H54 (cell line): ENCODE data around the gene PSTPIP1.

Source experiments
- DNase-seq: peaks from one replicate; pipeline ENCODE4 v3.0.0; 2011; ENCODE audit warnings: low spot score, mixed read lengths; ENCODE audit not compliant: insufficient read length
- FAIRE-seq: peaks from 3 replicates; lab custom pipeline; 2011; peaks lifted over from hg19 to GRCh38; lab: Jason Lieb, UNC
- POLR2A ChIP-seq: IDR thresholded peaks from 2 replicates; pipeline ENCODE4 v1.6.1; 2011; ENCODE audit warnings: low read depth, mild to moderate bottlenecking, low read length

The PSTPIP1 gene

DNA sequence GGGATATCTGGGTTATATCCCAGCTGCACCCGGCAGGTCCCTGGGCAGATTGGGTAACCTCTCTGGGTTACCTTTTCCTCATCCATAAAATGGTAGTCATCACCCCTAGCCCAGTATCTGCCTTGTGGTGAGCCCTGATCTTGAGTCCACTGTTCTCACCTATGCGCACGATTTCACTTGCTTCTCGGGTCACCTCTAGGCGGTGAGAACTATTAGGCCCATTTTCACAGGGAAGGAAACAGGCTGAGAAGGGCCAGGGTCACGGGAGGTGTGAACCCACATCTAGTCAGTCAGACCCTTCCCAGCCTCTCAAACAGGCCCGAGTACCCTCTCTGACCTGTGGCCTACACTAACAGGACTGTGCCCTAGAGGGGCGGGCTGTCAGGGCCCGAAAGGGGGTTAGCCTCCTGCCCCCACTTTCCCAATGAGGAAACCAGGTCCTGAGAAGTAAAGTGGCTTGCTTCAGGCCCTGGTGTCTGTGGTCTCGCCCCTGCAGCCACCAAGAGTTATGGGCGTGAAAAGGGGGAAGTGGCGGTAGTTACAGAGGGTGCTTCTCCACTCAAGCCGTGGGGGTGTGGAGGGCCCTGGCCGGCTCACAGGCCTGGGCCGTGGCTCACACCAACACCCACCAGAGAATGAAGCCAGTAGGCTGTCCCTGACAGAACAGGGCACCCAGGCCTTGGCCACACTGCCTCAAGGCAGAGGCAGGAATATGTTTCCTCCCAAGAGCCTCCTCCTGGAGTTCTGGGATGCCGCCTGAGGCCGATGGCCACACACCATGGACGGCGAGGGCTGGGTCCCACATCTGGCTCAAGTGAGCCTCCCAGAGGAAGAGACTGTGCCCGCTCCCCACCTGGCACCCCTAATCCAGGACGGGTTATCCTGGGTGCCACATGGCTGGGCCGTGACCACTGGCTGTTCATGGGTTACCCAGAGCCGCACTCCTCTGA is 19.5 kb downstream of the PSTPIP1 start:
- TF ChIP-seq POLR2A = no peak
- FAIRE-seq (no peak), DNase-seq (no peak)

GRCh38 chr15:77015646-77016320 is 20.9 kb downstream of the PSTPIP1 start:
- FAIRE-seq = no peak
- no peak for TF ChIP-seq POLR2A
- no peak for DNase-seq

- FAIRE-seq (no peak), DNase-seq (no peak)
- TF ChIP-seq POLR2A = no peak
These were observed 21.4 kb downstream of the PSTPIP1 start for GRCh38 chr15:77016321-77016695.

DNA sequence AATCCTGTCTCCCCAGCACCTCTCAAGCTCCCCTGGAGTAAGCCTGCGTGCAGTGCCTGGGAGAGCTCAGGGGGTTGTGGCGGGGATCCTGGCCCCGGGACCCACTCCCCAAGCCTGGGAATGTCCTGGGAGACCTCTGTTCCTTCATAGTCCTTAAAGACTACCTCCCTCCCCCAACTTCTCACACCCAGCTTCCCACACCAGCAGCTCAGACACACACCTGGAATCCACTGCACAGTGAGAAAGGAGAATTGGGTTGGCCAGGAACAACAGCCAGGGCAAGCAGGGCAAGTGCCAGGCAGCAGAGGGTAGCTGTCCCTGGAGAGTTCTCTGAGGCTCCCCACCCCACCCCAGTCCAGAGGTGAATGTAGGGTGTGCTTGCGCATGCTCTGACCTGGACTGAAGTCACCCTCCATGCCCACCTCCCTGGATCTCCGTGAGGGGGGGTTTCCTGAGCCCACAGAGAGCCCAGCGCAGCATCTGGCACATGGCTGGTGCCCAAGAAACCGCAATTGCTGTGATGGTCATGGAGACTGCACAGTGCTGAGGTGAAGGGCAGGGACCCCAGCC is 22.2 kb downstream of the PSTPIP1 start:
- DNase-seq = no peak
- TF ChIP-seq POLR2A = no peak
- FAIRE-seq = no peak

- no peak for DNase-seq
- no peak for TF ChIP-seq POLR2A
- no peak for FAIRE-seq
These were observed 23.1 kb downstream of the PSTPIP1 start for GRCh38 chr15:77017761-77018720.

GRCh38 chr15:77018796-77019505 is 24.0 kb downstream of the PSTPIP1 start:
- TF ChIP-seq POLR2A = no peak
- FAIRE-seq (no peak), DNase-seq (no peak)

DNA sequence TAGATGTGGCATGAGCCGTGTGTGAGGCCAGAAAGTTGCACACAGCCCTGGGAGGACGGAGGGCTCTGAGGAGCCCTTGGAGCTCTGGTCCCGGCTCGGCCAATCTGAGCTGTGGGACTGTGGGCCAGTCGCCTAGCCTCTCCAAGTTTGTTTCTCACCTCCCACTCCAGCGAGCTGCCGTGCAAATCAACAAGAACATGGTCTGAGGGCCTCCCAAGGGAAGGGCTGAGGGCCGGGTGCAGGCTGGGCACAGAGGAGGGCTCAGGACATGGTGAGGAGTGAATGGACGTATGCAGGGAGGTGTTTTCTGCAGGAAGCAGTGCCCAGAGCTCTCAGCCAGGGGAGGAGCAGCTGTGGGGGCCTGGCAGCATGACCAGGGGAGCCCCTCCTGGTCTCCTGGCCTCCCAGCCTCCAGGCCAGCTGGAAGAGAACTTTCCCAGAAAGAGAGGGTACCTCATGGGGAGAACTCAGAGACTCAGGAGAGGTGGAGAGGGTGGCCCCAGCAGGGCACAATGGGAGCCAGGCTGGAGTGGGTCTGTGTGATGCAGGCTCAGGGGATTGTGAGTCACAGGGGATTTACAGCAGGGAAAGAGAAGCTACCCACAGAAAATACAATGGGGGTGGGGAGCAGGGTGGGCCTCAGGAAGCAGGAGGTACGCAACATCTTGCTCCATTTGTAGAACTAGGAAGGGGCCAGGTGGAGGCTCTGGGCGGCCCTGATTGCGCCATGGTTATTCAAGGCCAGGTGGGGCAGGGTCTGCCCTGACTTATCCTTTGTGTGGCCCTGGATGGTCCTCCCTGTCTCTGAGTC is 24.8 kb downstream of the PSTPIP1 start:
- TF ChIP-seq POLR2A = no peak
- FAIRE-seq = no peak
- no peak for DNase-seq

DNA sequence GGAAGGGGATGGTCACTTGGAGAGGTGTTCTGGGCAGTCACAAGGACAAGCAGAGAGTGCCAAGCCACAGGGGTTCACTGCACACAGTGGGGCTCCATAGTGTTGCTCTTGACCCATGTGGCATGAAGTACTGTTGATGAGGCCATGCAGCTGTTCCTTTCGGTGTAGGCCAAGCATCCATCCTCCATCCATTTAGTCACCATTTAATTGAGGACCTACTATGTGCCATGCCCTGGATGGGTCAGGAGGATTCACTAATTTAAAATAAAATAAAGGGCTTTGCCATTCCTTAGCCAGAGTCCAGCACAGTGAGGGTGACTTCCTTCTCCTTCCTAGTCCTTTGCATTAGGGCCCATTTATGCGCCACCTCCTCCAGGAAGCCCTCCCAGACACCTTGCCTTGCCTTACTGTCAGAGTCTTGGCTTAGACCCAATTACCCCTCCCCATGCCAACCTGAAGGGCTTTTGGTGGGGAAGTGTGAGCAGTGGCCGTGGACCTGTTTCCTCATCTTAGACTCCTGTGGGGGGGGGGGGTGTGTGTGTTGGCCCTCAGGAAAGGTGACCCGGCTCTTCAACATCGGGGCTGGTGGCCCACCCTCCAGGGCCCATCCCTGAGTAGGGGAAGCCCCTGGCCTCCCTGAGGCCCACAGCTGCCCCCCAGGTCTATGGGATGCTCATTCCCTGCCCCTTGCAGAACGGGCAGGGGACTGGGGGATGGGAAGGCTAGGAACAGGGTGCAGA is 25.6 kb downstream of the PSTPIP1 start:
- no peak for FAIRE-seq
- no peak for DNase-seq
- no peak for TF ChIP-seq POLR2A

GRCh38 chr15:77021088-77021481 is 26.2 kb downstream of the PSTPIP1 start:
- no peak for TF ChIP-seq POLR2A
- FAIRE-seq = no peak
- no peak for DNase-seq

- DNase-seq (peak; percentile 48), FAIRE-seq (no peak)
- peak; percentile 46; the same call in 1 of the 2 replicates for TF ChIP-seq POLR2A
These were observed 27.0 kb downstream of the PSTPIP1 start for GRCh38 chr15:77021803-77022381.
